WI38 (cell line): ENCODE results near the gene CEBPZ.

Source experiments
- H3K4me3 ChIP-seq: 2 replicates; pipeline ENCODE4 v1.5.1; 2011; ENCODE audit warnings: low read depth, mild to moderate bottlenecking, control low read depth, low read length
- TF ChIP-seq, protein P1 (sequence below): IDR thresholded peaks from 2 replicates; pipeline ENCODE4 v1.5.1; 2012; ENCODE audit warnings: low read depth, mild to moderate bottlenecking, control low read depth, low read length

The CEBPZ gene, protein sequence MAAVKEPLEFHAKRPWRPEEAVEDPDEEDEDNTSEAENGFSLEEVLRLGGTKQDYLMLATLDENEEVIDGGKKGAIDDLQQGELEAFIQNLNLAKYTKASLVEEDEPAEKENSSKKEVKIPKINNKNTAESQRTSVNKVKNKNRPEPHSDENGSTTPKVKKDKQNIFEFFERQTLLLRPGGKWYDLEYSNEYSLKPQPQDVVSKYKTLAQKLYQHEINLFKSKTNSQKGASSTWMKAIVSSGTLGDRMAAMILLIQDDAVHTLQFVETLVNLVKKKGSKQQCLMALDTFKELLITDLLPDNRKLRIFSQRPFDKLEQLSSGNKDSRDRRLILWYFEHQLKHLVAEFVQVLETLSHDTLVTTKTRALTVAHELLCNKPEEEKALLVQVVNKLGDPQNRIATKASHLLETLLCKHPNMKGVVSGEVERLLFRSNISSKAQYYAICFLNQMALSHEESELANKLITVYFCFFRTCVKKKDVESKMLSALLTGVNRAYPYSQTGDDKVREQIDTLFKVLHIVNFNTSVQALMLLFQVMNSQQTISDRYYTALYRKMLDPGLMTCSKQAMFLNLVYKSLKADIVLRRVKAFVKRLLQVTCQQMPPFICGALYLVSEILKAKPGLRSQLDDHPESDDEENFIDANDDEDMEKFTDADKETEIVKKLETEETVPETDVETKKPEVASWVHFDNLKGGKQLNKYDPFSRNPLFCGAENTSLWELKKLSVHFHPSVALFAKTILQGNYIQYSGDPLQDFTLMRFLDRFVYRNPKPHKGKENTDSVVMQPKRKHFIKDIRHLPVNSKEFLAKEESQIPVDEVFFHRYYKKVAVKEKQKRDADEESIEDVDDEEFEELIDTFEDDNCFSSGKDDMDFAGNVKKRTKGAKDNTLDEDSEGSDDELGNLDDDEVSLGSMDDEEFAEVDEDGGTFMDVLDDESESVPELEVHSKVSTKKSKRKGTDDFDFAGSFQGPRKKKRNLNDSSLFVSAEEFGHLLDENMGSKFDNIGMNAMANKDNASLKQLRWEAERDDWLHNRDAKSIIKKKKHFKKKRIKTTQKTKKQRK

DNA sequence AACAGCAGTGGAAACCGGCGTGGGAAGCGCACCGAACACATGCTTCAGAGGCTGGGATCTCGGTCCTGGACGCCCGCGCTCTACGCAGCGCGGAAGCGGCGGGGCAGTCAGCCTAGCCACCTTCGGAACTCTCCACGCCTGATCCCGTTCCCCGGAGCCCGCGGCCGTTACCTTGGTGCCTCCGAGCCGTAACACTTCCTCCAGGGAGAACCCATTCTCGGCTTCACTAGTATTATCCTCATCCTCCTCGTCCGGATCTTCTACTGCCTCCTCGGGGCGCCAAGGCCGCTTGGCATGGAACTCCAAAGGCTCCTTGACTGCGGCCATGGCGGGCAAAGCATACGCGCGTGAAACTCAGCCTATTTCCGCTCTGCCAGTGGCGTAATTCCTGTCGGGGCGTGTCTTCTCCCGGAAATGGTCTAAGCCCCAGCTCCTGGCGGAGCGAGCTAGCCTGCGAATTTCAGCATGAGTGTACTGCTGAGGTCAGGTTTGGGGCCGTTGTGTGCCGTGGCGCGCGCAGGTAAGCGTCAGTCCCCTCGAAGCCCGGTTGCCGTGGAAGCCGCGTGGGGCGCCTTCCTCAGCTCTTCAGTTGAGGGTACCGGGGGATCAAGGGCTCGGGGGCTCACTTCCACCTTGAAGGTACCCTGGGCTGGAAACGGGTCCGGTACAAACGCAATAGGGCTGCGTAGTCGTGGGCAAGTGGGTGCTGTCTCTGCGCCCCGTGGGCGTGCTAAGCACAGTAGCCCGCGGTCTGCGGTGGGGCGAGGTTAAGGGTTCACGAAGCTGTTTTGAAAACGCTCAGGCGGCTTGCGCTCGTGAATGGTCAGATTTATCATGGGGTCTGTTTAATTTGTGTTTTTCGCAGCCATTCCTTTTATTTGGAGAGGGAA lies at the start of gene CEBPZ, which contains the start of gene NDUFAF7:
TSS of gene CEBPZ (minus strand) at position 356 of the 890 bp plus-strand sequence. CDS start at position 327, 29 bp downstream.
TSS of gene NDUFAF7 (plus strand) at position 418 of the 890 bp plus-strand sequence. CDS start at position 466, 48 bp downstream.
- peak within 1 kb of the TSS; percentile 74 for H3K4me3 ChIP-seq
- TF ChIP-seq, protein P1, sequence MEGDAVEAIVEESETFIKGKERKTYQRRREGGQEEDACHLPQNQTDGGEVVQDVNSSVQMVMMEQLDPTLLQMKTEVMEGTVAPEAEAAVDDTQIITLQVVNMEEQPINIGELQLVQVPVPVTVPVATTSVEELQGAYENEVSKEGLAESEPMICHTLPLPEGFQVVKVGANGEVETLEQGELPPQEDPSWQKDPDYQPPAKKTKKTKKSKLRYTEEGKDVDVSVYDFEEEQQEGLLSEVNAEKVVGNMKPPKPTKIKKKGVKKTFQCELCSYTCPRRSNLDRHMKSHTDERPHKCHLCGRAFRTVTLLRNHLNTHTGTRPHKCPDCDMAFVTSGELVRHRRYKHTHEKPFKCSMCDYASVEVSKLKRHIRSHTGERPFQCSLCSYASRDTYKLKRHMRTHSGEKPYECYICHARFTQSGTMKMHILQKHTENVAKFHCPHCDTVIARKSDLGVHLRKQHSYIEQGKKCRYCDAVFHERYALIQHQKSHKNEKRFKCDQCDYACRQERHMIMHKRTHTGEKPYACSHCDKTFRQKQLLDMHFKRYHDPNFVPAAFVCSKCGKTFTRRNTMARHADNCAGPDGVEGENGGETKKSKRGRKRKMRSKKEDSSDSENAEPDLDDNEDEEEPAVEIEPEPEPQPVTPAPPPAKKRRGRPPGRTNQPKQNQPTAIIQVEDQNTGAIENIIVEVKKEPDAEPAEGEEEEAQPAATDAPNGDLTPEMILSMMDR: no peak

DNA sequence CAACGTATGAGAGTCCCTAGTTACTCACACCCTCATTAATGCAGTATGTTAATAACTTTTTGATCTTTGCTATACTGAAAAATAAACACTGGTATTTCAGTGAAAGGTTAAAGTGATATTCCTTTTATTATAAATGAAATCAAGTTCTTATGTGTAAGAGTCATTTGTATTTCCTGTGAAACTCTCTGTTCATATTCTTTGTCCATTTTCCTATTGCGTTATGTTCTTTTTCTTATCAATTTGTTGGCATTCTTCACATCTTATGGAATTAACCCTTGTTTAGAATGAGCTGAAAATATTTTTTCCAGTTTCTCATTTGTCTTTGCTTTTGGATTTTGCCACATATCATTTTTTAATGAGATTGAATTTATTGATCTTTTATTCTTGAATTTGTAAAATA lies 44.9 kb upstream of the CEBPZ start:
- H3K4me3 ChIP-seq: no peak overlapping the region
- TF ChIP-seq, protein P1: no peak

DNA sequence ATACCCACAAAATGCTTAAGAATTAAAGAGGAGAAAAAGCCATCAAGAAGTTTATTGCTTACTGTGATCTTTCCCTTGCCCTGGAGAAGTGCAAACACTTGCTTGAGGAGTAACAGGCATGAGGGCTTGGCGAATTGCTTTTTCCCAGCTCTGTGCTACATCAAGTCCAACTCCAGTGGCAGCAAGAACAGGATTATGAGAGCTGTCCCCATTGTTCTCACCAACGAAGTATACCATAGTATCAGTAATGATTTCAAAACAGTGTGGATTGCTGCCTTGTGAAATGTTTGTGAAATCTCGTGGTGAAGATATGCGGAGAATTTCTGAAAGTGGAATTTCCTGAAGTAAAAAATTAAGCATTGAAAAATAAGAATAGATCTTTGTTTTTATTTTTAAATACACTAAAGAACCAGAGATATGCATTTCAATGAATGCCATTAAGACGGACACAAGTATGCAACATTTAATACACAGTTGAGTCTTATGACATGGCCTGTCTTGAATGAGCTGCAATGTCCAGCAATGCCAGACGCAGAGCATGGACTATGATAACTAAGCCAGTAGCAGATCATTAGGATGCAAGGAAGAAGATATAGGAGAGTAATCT lies 43.1 kb upstream of the CEBPZ start:
- no peak overlapping the region for H3K4me3 ChIP-seq
- TF ChIP-seq, protein P1: no peak

DNA sequence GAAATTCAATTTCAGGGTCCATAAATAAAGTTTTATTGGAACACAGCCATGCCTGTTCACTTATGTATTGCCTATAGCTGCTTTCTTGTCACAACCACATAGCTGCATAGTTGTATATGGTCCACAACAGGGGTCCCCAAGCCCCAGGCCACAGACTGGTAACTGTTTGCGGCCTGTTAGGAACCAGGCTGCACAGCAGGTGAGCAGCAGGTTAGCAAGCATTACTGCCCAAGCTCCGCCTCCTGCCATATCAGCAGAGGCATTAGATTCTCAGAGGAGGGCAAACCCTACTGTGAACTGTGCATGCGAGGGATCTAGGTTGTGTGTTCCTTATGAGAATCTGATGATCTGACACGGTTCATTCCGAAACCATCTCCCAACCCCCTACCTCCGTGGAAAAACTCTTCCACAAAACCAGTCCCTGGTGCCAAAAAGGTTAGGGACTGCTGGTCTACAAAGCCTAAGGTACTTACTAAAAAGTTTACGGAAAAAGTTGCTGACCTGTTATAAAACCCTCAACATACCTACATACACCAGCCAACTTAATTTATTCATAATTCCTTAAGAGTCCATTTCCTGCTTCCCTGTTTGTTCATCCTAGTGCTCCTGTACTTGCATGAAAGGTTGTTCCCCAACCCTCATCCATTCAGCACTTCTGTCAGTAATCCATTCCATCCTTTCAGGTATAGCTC lies 40.1 kb upstream of the CEBPZ start:
- TF ChIP-seq, protein P1: no peak
- H3K4me3 ChIP-seq: no peak overlapping the region

DNA sequence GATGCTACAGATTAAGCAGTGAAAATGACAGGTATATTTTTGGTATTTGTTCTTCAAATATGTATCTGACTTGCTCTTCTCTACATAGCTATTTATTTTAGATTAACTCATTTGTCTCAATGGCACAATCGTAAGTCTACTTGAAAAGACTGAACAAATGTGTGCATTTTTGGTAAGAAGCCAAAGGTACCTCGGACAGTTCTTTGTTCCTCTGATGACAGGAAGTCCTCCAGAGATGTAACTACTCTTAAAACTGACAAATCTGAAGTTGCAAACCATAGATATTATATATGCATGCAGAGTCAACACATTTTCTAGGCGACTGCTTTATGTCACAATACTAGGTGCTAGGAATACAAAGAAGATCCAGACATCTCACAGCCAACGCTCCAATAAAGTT lies 36.7 kb upstream of the CEBPZ start:
- TF ChIP-seq, protein P1: no peak
- no peak overlapping the region for H3K4me3 ChIP-seq

DNA sequence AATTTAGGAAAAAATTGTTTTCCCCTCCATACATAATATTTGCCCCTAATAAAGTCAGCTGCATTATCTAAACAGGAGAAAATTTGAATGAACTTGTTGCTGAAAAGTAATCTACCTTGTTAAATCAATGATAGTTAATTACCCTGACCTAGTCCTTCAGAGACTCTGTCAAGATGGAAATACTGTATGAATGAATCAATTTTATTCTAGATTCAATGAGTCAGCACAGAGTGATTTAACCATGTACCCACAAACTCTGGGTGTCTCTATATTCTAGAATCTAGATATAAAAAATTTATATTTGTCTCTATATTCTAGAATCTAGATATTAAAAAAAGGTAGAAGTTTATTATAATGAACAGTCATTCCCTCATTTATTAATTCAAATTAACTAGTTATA lies 36.3 kb upstream of the CEBPZ start:
- no peak overlapping the region for H3K4me3 ChIP-seq

More for the DNA sequence above, 36.3 kb upstream of the CEBPZ start:
- TF ChIP-seq, protein P1: no peak
